IMR-90 (cell line): ENCODE measurements around the gene NRP1. TPM values are rescaled to one million over a fixed set of nuclear protein-coding genes. Genes with fewer than 3 reads are reported as not detected.

Experiments used
- ATAC-seq: fragments of 200-7000 bp; cut with Tn5 transposase; 2 replicates; pipeline ENCODE4 v1.9.1; 2020; ENCODE audit warnings: low read depth, mild to moderate bottlenecking, moderate library complexity
- BruUV-seq: library from RNA; stranded (reverse); fragments of 400-500 nt; replicated peaks from 2 replicates; lab custom pipeline; 2021; lab: Mats Ljungman, UMichigan
- CTCF ChIA-PET: fragments of 300-600 bp; formaldehyde crosslinking; extraction: SDS; loops from one replicate; lab custom pipeline; 2021; ENCODE audit warnings: antibody characterized with exemption; lab: Yijun Ruan, JAX
- POLR2A ChIA-PET: fragments of 300-600 bp; sonication (Branson Sonifier 250); formaldehyde crosslinking; loops from one replicate; lab custom pipeline; 2022; ENCODE audit warnings: antibody characterized with exemption; ENCODE audit not compliant: unreplicated experiment; lab: Charles Lee
- DNase-seq: peaks from one replicate; pipeline ENCODE4 v3.0.0; 2013
- H2AFZ ChIP-seq: replicated peaks from 2 replicates; pipeline ENCODE3; 2013; ENCODE audit warnings: low read length, mild to moderate bottlenecking; ENCODE audit not compliant: poor library complexity
- H2AK5ac ChIP-seq: 2 replicates; pipeline ENCODE4 v1.6.1; 2013; ENCODE audit warnings: low read depth, low read length, inconsistent platforms
- H2AK9ac ChIP-seq: replicated peaks from 2 replicates; pipeline ENCODE3; 2013; ENCODE audit warnings: mild to moderate bottlenecking, low read depth, low read length, moderate library complexity; ENCODE audit not compliant: poor library complexity
- H2BK120ac ChIP-seq: 2 replicates; pipeline ENCODE4 v1.6.1; 2013; ENCODE audit warnings: low read depth, low read length, inconsistent platforms
- H2BK15ac ChIP-seq: 3 replicates; pipeline ENCODE4 v1.6.1; 2013; ENCODE audit warnings: low read depth, low read length, inconsistent platforms
- H2BK20ac ChIP-seq: 2 replicates; pipeline ENCODE4 v1.6.1; 2013; ENCODE audit warnings: low read depth, mild to moderate bottlenecking, inconsistent platforms, low read length, moderate library complexity
- H2BK5ac ChIP-seq: 2 replicates; pipeline ENCODE4 v1.6.1; 2013; ENCODE audit warnings: mild to moderate bottlenecking, low read depth, low read length, inconsistent platforms; ENCODE audit not compliant: poor library complexity, severe bottlenecking
- H3K14ac ChIP-seq: replicated peaks from 2 replicates; pipeline ENCODE4 v1.6.1; 2013; ENCODE audit warnings: low read depth, low read length, inconsistent platforms
- H3K18ac ChIP-seq: 2 replicates; pipeline ENCODE4 v1.6.1; 2013; ENCODE audit warnings: low read depth, low read length, control low read depth
- H3K23ac ChIP-seq: 2 replicates; pipeline ENCODE4 v1.6.1; 2013; ENCODE audit warnings: low read depth, low read length, inconsistent platforms
- H3K27ac ChIP-seq: 2 replicates; pipeline ENCODE4 v1.5.1; 2013; ENCODE audit warnings: mild to moderate bottlenecking, control low read depth, low read length; ENCODE audit not compliant: insufficient read depth
- H3K27me3 ChIP-seq: 2 replicates; pipeline ENCODE4 v1.6.1; 2013; ENCODE audit warnings: low read length; ENCODE audit not compliant: control insufficient read depth, insufficient read depth
- H3K36me3 ChIP-seq: 2 replicates; pipeline ENCODE4 v1.6.1; 2013; ENCODE audit warnings: low read length, mixed read lengths; ENCODE audit not compliant: control insufficient read depth, insufficient read depth
- H3K4ac ChIP-seq: 2 replicates; pipeline ENCODE4 v1.6.1; 2013; ENCODE audit warnings: low read depth, low read length, inconsistent platforms
- H3K4me1 ChIP-seq: 2 replicates; pipeline ENCODE4 v1.6.1; 2013; ENCODE audit warnings: low read length, mixed read lengths; ENCODE audit not compliant: control insufficient read depth, insufficient read depth
- H3K4me2 ChIP-seq: 2 replicates; pipeline ENCODE4 v1.6.1; 2013; ENCODE audit warnings: low read depth, mild to moderate bottlenecking, control low read depth, low read length, moderate library complexity
- H3K4me3 ChIP-seq: 2 replicates; pipeline ENCODE4 v1.5.1; 2013; ENCODE audit warnings: low read depth, mild to moderate bottlenecking, control low read depth, low read length, moderate library complexity; ENCODE audit not compliant: insufficient read depth
- H3K56ac ChIP-seq: 2 replicates; pipeline ENCODE4 v1.6.1; 2013; ENCODE audit warnings: low read length, inconsistent platforms; ENCODE audit not compliant: insufficient read depth; ENCODE audit errors: extremely low read depth
- H3K79me1 ChIP-seq, 2 experiments: 2 replicates each; pipeline ENCODE4 v1.6.1; 2013; ENCODE audit warnings: low read length in 2 of 2, inconsistent platforms in 1 of 2, low read depth in 1 of 2
- H3K9ac ChIP-seq: 2 replicates; pipeline ENCODE4 v1.6.1; 2013; ENCODE audit warnings: low read depth, low read length, control low read depth
- H3K9me1 ChIP-seq: 2 replicates; pipeline ENCODE4 v1.6.1; 2013; ENCODE audit warnings: low read length, inconsistent platforms; ENCODE audit not compliant: insufficient read depth
- H3K9me3 ChIP-seq: 2 replicates; pipeline ENCODE4 v1.6.1; 2013; ENCODE audit warnings: low read length; ENCODE audit not compliant: control insufficient read depth, insufficient read depth
- H4K20me1 ChIP-seq: 2 replicates; pipeline ENCODE4 v1.6.1; 2013; ENCODE audit warnings: low read length, inconsistent platforms; ENCODE audit not compliant: insufficient read depth
- H4K5ac ChIP-seq: 2 replicates; pipeline ENCODE4 v1.6.1; 2013; ENCODE audit warnings: mild to moderate bottlenecking, low read depth, low read length, control low read depth
- H4K8ac ChIP-seq, 2 experiments: 2 replicates each; pipeline ENCODE4 v1.6.1; 2013; ENCODE audit warnings: low read depth in 2 of 2, low read length in 2 of 2, control low read depth in 1 of 2, inconsistent platforms in 1 of 2
- H4K91ac ChIP-seq: 2 replicates; pipeline ENCODE4 v1.6.1; 2013; ENCODE audit warnings: low read depth, low read length, inconsistent platforms; ENCODE audit not compliant: insufficient read depth
- SMC3 ChIP-seq: fragments of 150-350 bp; IDR thresholded peaks from 2 replicates; pipeline ENCODE4 v1.6.1; 2016; ENCODE audit warnings: low read depth, mild to moderate bottlenecking, antibody characterized with exemption, low read length, moderate library complexity
- WGBS, 2 experiments: methylation state at CpG; one replicate each; pipeline versions ENCODE4 v1.1.5 to v1.1.7; 2013; ENCODE audit warnings: missing lambda C conversion rate in 2 of 2; ENCODE audit not compliant: insufficient read length in 1 of 2; ENCODE audit errors: extremely low coverage in 2 of 2; 5-methylcytosine and 5-hydroxymethylcytosine counted together
- dilution Hi-C: fragments of 300-500 bp; cut with HindIII; formaldehyde crosslinking; loops from one replicate; pipeline ENCODE4 v1.14.3; 2018; ENCODE audit warnings: low sequenced_read_pairs; ENCODE audit not compliant: unreplicated experiment
- in situ Hi-C: fragments of 300-500 bp; cut with MboI; formaldehyde crosslinking; loops from 3 replicates; pipeline ENCODE4 v1.14.3; 2019; ENCODE audit warnings: low sequenced_read_pairs, inconsistent platforms, mixed read lengths
- intact Hi-C: fragments of 100-400 bp; cut with micrococcal nuclease; formaldehyde crosslinking; loops from 2 replicates; pipeline ENCODE4 v1.10.0; 2022
- polyA plus RNA-seq, 3 experiments: library from polyadenylated mRNA; depleted of rRNA; stranded (reverse); fragments of >200 nt; gene quantifications; 2 replicates each; pipeline ENCODE4 v1.2.3, GENCODE V29; 2012; ENCODE audit warnings: low replicate concordance in 1 of 3
- total RNA-seq: library from RNA; depleted of rRNA; stranded (reverse); fragments of >200 nt; gene quantifications from 2 replicates; pipeline ENCODE4 v1.2.3, GENCODE V29; 2012

Gene NRP1
- total and polyA plus RNA-seq, 2 of the 4 experiments (the other 2 are of a cell fraction) = 108 to 227 TPM

- Histone ChIP-seq H4K91ac (no peak overlapping the region), H4K20me1 (no peaks in the 10 kb centered on the region), H3K4me3 (no peak overlapping the region), H4K8ac (no peak overlapping the region), H3K27me3 (no peaks in the 10 kb centered on the region), H2BK15ac (no peak overlapping the region), H3K79me1 (no peaks in the 10 kb centered on the region), H3K14ac (no peak overlapping the region), H3K56ac (no peak overlapping the region), H2AK9ac (no peak overlapping the region), H2BK20ac (no peak overlapping the region), H2BK120ac (no peak overlapping the region), H3K9ac (no peak overlapping the region), H2BK5ac (no peak overlapping the region), H3K9me3 (no peaks in the 10 kb centered on the region; the same call in 1 of the 2 replicates), H3K18ac (no peak overlapping the region), H3K4me2 (no peak overlapping the region), H4K5ac (no peak overlapping the region), H3K27ac (no peak overlapping the region), H3K23ac (no peak overlapping the region), H3K4me1 (peaks cover 12% of the 10 kb centered on the region), H3K4ac (no peak overlapping the region), H2AK5ac (no peak overlapping the region; the same call in 1 of the 2 replicates), H3K9me1 (peaks cover 5% of the 10 kb centered on the region), H2AFZ (no peak overlapping the region), H3K36me3 (no peaks in the 10 kb centered on the region)
- ATAC-seq = no peak
- dilution Hi-C loops (no loop called here), in situ Hi-C loops (no loop called here), intact Hi-C loops (no loop called here)
- no CpG with 5 or more reads among the region's 3 CpGs for WGBS, 2 experiments
- TF ChIP-seq SMC3 = no peak
- CTCF ChIA-PET = no interaction called here
- no peak for DNase-seq
- no TSS peak for BruUV-seq
- POLR2A ChIA-PET = no interaction called here
These were observed 187.5 kb downstream of the NRP1 start for GRCh38 chr10:33147013-33147310.
